H9 (cell line): ENCODE results near the gene LGALS14. TPM values are rescaled to one million over a fixed set of nuclear protein-coding genes. Genes with fewer than 3 reads are reported as not detected.

Experiments
- DNase-seq: peaks from one replicate; pipeline ENCODE4 v3.0.0-alpha.2; 2017
- H2AFZ ChIP-seq: one replicate; pipeline ENCODE4 v1.6.1; 2013; ENCODE audit warnings: mild to moderate bottlenecking, low read length, control low read depth, moderate library complexity
- H2AK5ac ChIP-seq: 2 replicates; pipeline ENCODE4 v1.6.1; 2013; ENCODE audit warnings: low read length, control low read depth, mixed read lengths; ENCODE audit not compliant: insufficient read length
- H2BK120ac ChIP-seq: one replicate; pipeline ENCODE4 v1.6.1; 2013; ENCODE audit warnings: low read depth, mild to moderate bottlenecking, low read length, control low read depth, inconsistent platforms; ENCODE audit not compliant: poor library complexity, severe bottlenecking
- H2BK12ac ChIP-seq: 2 replicates; pipeline ENCODE4 v1.6.1; 2013; ENCODE audit warnings: low read length, control low read depth, mixed read lengths, low read depth; ENCODE audit not compliant: insufficient read length
- H2BK15ac ChIP-seq: 2 replicates; pipeline ENCODE4 v1.6.1; 2013; ENCODE audit warnings: low read depth, low read length, control low read depth
- H2BK20ac ChIP-seq: one replicate; pipeline ENCODE4 v1.6.1; 2013; ENCODE audit warnings: low read depth, mild to moderate bottlenecking, low read length, control low read depth, inconsistent platforms; ENCODE audit not compliant: poor library complexity, severe bottlenecking
- H2BK5ac ChIP-seq: 2 replicates; pipeline ENCODE4 v1.6.1; 2013; ENCODE audit warnings: low read length, control low read depth, mixed read lengths; ENCODE audit not compliant: insufficient read length
- H3K14ac ChIP-seq: 2 replicates; pipeline ENCODE4 v1.6.1; 2013; ENCODE audit warnings: low read length, control low read depth; ENCODE audit not compliant: insufficient read depth
- H3K18ac ChIP-seq: 2 replicates; pipeline ENCODE4 v1.6.1; 2013; ENCODE audit warnings: low read depth, mild to moderate bottlenecking, mixed read lengths, low read length, control low read depth; ENCODE audit not compliant: insufficient read length
- H3K23ac ChIP-seq: 2 replicates; pipeline ENCODE4 v1.6.1; 2013; ENCODE audit warnings: low read length, control low read depth, mixed read lengths, low read depth; ENCODE audit not compliant: insufficient read length
- H3K23me2 ChIP-seq: 2 replicates; pipeline ENCODE4 v1.6.1; 2013; ENCODE audit warnings: low read depth, mild to moderate bottlenecking, mixed read lengths, low read length, control low read depth; ENCODE audit not compliant: insufficient read length, poor library complexity, severe bottlenecking
- H3K27ac ChIP-seq: 2 replicates; pipeline ENCODE4 v1.5.1; 2013; ENCODE audit warnings: low read length, control low read depth, mixed read lengths, low read depth; ENCODE audit not compliant: insufficient read length
- H3K27me3 ChIP-seq: 2 replicates; pipeline ENCODE4 v1.6.1; 2013; ENCODE audit warnings: low read length, control low read depth, inconsistent platforms; ENCODE audit not compliant: insufficient read depth
- H3K4ac ChIP-seq: 2 replicates; pipeline ENCODE4 v1.6.1; 2013; ENCODE audit warnings: low read depth, mild to moderate bottlenecking, control low read depth, inconsistent platforms, low read length, moderate library complexity
- H3K4me1 ChIP-seq: 2 replicates; pipeline ENCODE4 v1.6.1; 2013; ENCODE audit warnings: low read length, control low read depth, inconsistent platforms; ENCODE audit not compliant: insufficient read depth
- H3K4me2 ChIP-seq: 2 replicates; pipeline ENCODE4 v1.6.1; 2013; ENCODE audit warnings: low read length, control low read depth, mixed read lengths; ENCODE audit not compliant: insufficient read length, insufficient read depth
- H3K56ac ChIP-seq: 2 replicates; pipeline ENCODE4 v1.6.1; 2013; ENCODE audit warnings: low read depth, mild to moderate bottlenecking, mixed read lengths, low read length, control low read depth; ENCODE audit not compliant: insufficient read length
- H3K79me1 ChIP-seq: 2 replicates; pipeline ENCODE4 v1.6.1; 2013; ENCODE audit warnings: low read depth, mild to moderate bottlenecking, moderate library complexity, low read length, control low read depth, inconsistent platforms; ENCODE audit not compliant: insufficient read depth, poor library complexity, severe bottlenecking
- H3K79me2 ChIP-seq: 2 replicates; pipeline ENCODE4 v1.6.1; 2013; ENCODE audit warnings: low read length, control low read depth, inconsistent platforms; ENCODE audit not compliant: insufficient read depth
- H3K9ac ChIP-seq: 2 replicates; pipeline ENCODE4 v1.6.1; 2013; ENCODE audit warnings: low read length, control low read depth, mixed read lengths; ENCODE audit not compliant: insufficient read length; ENCODE audit errors: extremely low read depth
- H3K9me3 ChIP-seq: one replicate; pipeline ENCODE4 v1.6.1; 2013; ENCODE audit warnings: low read depth, low read length, inconsistent platforms; ENCODE audit not compliant: control insufficient read depth
- H3T11ph ChIP-seq: one replicate; pipeline ENCODE4 v1.6.1; 2013; ENCODE audit warnings: mild to moderate bottlenecking, low read length, control low read depth, inconsistent platforms
- H4K20me1 ChIP-seq: one replicate; pipeline ENCODE4 v1.6.1; 2013; ENCODE audit not compliant: control insufficient read depth, insufficient read length, insufficient read depth
- H4K5ac ChIP-seq: 2 replicates; pipeline ENCODE4 v1.6.1; 2013; ENCODE audit warnings: low read depth, mild to moderate bottlenecking, mixed read lengths, low read length, control low read depth; ENCODE audit not compliant: insufficient read length
- H4K8ac ChIP-seq: replicated peaks from 2 replicates; pipeline ENCODE4 v1.6.1; 2013; ENCODE audit warnings: low read length, control low read depth, mixed read lengths, low read depth; ENCODE audit not compliant: insufficient read length
- H4K91ac ChIP-seq: 2 replicates; pipeline ENCODE4 v1.6.1; 2013; ENCODE audit warnings: low read depth, mild to moderate bottlenecking, moderate library complexity, mixed read lengths, low read length, control low read depth; ENCODE audit not compliant: insufficient read length
- H3K27ac Mint-ChIP-seq, 3 experiments: 2 replicates in 2 of 3; 3 replicates in 1 of 3; pipeline ENCODE4 v1.8.0; 2020 to 2021; ENCODE audit warnings: mixed read lengths in 3 of 3, mild to moderate bottlenecking in 1 of 3, moderate library complexity in 1 of 3
- H3K27me3 Mint-ChIP-seq: 2 replicates; pipeline ENCODE4 v1.8.0; 2021; ENCODE audit warnings: low read depth, mild to moderate bottlenecking, moderate library complexity, mixed read lengths
- H3K36me3 Mint-ChIP-seq, 3 experiments: 2 replicates in 2 of 3; 3 replicates in 1 of 3; pipeline ENCODE4 v1.8.0; 2020 to 2021; ENCODE audit warnings: low read depth in 3 of 3, mixed read lengths in 3 of 3; ENCODE audit not compliant: insufficient read depth in 1 of 3
- H3K4me1 Mint-ChIP-seq, 2 experiments: 2 replicates each; pipeline ENCODE4 v1.8.0; 2020; ENCODE audit warnings: mixed read lengths in 2 of 2
- H3K4me3 Mint-ChIP-seq, 2 experiments: 2 replicates in 1 of 2; 3 replicates in 1 of 2; pipeline ENCODE4 v1.8.0; 2020 to 2021; ENCODE audit warnings: mild to moderate bottlenecking in 2 of 2, mixed read lengths in 2 of 2, moderate library complexity in 1 of 2
- H3K9me3 Mint-ChIP-seq, 2 experiments: 2 replicates in 1 of 2; 3 replicates in 1 of 2; pipeline ENCODE4 v1.8.0; 2020; ENCODE audit warnings: mild to moderate bottlenecking in 2 of 2, mixed read lengths in 2 of 2, moderate library complexity in 1 of 2
- WGBS: extraction: QIAGEN DNeasy Blood & Tissue Kit; methylation state at CpG from one replicate; pipeline ENCODE4 v1.1.7; 2013; ENCODE audit warnings: missing lambda C conversion rate, low lambda C conversion rate, mixed read lengths; ENCODE audit not compliant: insufficient read length; ENCODE audit errors: extremely low coverage; 5-methylcytosine and 5-hydroxymethylcytosine counted together
- total RNA-seq: library from RNA; stranded (reverse); gene quantifications from 2 replicates; pipeline ENCODE4 v1.2.1, GENCODE V29; 2021
- TF ChIP-seq, protein P1 (sequence below): fragments of 200-600 bp; sonication (generic); conservative IDR thresholded peaks from 3 replicates; pipeline ENCODE4 v1.8.0; 2021; ENCODE audit warnings: antibody characterized with exemption, mild to moderate bottlenecking

Gene LGALS14
- total RNA-seq, 1 experiment from 2014 or later: not detected

DNA sequence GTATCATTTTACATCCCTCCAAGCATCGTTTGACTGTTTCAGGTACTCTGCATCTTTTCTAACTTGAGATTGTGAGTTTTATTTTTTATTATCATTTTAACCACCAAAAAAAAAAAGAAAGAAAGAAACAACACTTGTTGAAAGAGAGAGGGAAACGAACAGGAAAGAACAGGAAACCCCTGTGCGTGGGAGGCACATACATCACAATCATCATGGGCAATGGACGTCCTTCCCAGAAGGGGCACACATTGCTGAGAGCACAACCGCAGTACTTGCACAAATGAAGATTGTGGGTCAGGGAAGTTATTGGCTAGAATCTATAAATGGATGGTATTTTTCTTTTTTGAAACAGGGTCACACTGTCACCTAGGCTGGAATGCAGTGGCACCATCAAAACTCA, 31.8 kb downstream of the LGALS14 start:
- Histone ChIP-seq H3K14ac (no peak overlapping the region), H2BK20ac (no peak overlapping the region), H2BK15ac (no peak overlapping the region), H3K27me3 (no peaks in the 10 kb centered on the region), H3K4ac (no peak overlapping the region), H2BK12ac (no peak overlapping the region), H3K18ac (no peak overlapping the region), H3K9me3 (no peaks in the 10 kb centered on the region), H3K56ac (no peak overlapping the region), H4K91ac (no peak overlapping the region), H4K20me1 (no peaks in the 10 kb centered on the region), H2BK120ac (no peak overlapping the region), H2AFZ (no peak overlapping the region), H4K8ac (no peak overlapping the region), H3K27ac (no peak overlapping the region), H3K23me2 (no peaks in the 10 kb centered on the region), H3K79me2 (no peaks in the 10 kb centered on the region), H3K23ac (no peak overlapping the region), H3K4me1 (no peaks in the 10 kb centered on the region; the same call in 1 of the 2 replicates), H3K4me2 (no peak overlapping the region), H3K79me1 (no peaks in the 10 kb centered on the region), H2AK5ac (no peak overlapping the region), H3T11ph (no peak overlapping the region), H4K5ac (no peak overlapping the region), H2BK5ac (no peak overlapping the region), H3K9ac (no peak overlapping the region)
- no peak overlapping the region; a peak in 1 of 5 replicates for H3K4me3 Mint-ChIP-seq
- no peaks in the 10 kb centered on the region for H3K36me3 Mint-ChIP-seq
- DNase-seq: no peak
- H3K4me1 Mint-ChIP-seq: no peaks in the 10 kb centered on the region; a peak in 1 of 4 replicates
- peaks cover 5% of the 10 kb centered on the region for H3K27me3 Mint-ChIP-seq
- H3K9me3 Mint-ChIP-seq: peaks cover 0 to 2% of the 10 kb centered on the region in 2 experiments; a peak in 1 of 5 replicates
- TF ChIP-seq, protein P1, sequence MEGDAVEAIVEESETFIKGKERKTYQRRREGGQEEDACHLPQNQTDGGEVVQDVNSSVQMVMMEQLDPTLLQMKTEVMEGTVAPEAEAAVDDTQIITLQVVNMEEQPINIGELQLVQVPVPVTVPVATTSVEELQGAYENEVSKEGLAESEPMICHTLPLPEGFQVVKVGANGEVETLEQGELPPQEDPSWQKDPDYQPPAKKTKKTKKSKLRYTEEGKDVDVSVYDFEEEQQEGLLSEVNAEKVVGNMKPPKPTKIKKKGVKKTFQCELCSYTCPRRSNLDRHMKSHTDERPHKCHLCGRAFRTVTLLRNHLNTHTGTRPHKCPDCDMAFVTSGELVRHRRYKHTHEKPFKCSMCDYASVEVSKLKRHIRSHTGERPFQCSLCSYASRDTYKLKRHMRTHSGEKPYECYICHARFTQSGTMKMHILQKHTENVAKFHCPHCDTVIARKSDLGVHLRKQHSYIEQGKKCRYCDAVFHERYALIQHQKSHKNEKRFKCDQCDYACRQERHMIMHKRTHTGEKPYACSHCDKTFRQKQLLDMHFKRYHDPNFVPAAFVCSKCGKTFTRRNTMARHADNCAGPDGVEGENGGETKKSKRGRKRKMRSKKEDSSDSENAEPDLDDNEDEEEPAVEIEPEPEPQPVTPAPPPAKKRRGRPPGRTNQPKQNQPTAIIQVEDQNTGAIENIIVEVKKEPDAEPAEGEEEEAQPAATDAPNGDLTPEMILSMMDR: no peak
- no CpG with 5 or more reads among the region's 5 CpGs for WGBS
- H3K27ac Mint-ChIP-seq: no peak overlapping the region
